NCI-H446 (cell line): ENCODE measurements around the gene VIM.

Source experiments
- DNase-seq, 2 experiments: peaks; one replicate each; lab custom pipeline; 2025; lab: John Stamatoyannopoulos, UW

Gene VIM

DNA sequence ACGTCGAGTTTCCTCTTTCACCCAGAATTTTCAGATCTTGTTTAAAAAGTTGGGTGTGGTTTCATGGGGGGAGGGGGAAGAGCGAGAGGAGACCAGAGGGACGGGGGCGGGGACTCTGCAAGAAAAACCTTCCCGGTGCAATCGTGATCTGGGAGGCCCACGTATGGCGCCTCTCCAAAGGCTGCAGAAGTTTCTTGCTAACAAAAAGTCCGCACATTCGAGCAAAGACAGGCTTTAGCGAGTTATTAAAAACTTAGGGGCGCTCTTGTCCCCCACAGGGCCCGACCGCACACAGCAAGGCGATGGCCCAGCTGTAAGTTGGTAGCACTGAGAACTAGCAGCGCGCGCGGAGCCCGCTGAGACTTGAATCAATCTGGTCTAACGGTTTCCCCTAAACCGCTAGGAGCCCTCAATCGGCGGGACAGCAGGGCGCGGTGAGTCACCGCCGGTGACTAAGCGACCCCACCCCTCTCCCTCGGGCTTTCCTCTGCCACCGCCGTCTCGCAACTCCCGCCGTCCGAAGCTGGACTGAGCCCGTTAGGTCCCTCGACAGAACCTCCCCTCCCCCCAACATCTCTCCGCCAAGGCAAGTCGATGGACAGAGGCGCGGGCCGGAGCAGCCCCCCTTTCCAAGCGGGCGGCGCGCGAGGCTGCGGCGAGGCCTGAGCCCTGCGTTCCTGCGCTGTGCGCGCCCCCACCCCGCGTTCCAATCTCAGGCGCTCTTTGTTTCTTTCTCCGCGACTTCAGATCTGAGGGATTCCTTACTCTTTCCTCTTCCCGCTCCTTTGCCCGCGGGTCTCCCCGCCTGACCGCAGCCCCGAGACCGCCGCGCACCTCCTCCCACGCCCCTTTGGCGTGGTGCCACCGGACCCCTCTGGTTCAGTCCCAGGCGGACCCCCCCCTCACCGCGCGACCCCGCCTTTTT is at the start of gene VIM:
TSS of gene VIM (plus strand) at position 151 of the 925 bp plus-strand sequence. CDS start 1,182 bp downstream, outside the sequence.
- peak in 1 of 2 experiments; percentile 70 for DNase-seq

DNA sequence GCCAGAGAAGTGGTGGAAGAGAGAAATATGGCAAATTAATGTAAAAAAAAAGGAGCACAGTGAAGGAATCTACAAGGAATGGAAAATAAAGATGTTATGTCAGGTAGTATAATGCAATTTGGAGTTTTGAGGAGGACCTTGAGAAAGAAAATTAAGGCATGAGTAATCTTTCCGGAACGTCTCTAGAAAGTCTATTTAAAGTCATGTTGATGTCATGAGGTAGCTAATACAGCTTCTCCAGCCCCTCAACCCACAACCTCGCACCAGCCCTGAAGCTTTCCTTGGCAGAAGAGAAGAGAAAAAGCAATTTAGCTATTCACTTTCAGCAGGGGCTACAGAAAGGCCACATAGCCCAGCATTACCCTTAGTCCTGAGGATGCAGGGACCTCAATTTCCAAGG is 49.0 kb upstream of the VIM start:
- DNase-seq = no peak

DNA sequence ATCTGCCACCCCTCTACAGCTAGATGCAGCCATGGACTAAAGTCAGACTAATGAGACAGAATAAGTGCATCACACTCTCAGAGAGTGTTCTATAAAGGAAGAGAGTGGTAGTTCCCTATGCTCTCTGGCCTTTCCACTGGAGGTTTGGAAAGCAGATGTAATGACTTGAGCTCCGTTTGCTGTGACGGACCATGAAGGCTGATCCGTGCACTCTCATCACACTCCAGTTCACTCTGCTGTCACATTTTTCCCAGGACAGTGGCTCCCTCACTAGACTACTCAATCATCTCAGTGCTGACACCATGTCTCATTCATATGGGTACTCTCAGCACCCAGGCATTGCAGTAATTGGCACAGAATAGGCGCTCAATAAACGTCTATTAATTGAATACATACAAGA is 46.9 kb upstream of the VIM start:
- no peak for DNase-seq

DNA sequence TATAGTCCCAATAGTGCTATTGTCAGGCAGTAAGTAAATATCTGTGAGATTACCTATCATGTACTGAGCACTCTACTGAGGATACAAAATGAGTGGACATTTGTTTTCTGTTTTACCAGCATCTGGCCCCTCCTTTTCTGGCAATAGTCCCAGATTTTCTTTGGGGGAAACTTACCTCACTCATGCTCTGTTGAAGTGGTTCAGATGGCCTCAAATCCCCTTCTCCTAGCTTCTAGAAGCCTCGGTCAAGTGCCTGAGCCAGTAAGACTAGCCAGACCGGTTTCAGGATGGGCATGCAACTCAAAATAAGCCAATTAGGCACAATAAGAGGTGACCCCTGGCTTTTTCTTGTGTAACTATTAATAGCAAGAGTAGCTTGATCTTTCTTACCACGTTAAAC is 46.3 kb upstream of the VIM start:
- peak in 1 of 2 experiments; percentile 1 for DNase-seq

DNA sequence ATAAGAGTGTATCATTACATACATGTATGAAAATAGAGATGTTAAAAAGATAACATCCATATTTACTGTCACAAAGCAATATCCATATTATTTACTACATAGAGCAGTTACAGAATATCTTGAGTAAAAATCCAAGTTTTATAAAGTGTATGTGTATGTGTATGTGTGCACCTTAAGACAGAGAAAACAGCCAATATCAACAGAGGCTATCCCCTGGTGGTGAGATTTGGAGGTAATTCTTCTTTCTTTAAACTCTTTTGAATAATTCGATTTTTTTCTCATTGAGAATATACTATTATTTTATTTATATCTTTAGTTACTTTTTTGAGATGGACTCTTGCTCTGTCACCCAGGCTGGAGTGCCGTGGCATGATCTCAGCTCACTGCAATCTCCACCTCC is 44.9 kb upstream of the VIM start:
- DNase-seq = no peak

DNA sequence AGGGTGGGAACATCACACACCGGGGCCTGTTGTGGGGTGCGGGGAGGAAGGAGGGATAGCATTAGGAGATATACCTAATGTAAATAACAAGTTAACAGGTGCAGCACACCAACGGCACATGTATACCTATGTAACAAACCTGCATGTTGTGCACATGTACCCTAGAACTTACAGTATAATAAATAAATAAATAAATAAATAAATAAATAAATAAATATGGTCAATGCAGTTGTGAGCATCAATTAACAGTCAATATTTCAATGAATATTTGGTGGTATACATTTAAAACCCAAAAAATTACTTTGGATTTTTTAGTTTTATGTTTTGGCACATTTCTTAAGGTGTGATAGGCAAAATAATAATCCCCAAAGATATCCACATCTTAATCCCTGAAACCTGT is 42.2 kb upstream of the VIM start:
- no peak for DNase-seq

DNA sequence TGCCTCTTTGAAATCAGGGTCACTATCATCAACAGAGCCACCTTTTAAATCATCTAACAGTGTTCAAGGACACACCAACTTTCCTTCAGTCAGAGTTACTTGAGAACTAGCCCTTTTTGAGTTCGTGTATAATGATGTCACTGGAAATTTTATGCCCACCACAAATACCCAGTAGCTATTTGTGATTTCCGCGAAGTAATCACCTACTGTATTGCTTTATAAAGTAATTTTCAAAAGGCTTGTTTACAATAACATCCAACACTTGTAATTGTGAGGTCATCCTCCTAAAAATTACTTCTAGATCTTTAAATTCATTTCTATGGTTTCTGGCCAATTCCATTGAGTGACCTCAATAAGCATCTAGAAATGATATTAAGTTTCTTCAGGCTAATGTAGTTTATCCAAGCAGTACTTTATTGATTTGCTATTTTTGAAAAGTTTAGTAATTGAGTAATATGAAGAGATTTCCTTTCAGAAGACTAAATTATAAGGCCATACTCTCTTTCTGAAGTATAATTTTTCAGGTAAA is 39.3 kb upstream of the VIM start:
- DNase-seq = no peak

DNA sequence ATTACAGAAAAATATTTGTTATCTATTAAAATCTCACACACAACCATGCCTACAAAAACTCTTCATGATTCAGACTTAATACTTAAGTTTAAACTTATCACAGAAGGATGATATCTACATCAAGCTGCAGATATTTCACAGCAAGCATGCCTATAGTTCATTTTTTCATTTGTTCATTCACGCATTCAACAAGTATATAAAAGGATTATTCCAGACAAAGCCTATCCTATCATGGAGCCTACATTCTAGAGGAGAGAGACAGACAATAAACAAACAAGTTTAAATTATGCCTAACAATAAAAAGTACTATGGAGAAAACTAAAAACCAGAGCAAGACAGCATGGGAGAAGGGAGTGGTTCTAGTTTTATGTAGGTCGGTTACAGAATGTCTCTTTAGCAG is 37.4 kb upstream of the VIM start:
- DNase-seq = no peak

DNA sequence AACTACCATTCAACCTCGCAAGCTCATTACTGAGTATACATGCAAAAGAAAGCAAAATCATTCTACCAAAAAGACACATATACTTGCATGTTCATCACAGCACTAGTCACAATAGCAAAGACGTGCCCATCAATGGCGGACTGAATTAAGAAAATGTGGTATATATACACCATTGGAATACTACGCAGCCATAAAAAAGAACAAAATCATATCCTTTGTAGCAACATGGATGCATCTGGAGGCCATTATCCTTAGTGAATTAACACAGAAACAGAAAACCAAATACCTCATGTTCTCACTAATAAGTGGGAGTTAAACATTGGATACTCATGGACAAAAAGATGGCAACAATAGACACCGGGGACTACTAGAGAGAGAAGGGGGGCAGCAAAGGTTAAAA is 33.0 kb upstream of the VIM start:
- DNase-seq = no peak

DNA sequence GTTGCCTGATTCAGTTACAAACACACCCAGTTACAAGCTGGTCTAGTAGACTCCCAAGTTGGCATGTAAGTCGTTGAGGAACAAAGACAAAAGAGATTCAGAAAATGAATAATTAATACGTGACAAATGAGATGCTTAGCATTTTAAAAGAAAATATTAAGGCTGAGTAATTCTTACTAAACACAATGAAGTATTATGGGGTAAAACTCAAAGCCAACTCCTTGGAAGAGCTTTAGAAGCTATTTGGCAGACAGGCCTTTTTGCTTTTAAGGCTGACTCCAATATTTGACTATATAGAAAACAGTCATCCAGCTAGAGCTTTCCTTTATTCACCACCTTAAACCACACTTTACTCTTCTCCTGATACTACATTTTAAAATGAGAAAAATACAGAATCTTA is 32.0 kb upstream of the VIM start:
- DNase-seq = no peak

DNA sequence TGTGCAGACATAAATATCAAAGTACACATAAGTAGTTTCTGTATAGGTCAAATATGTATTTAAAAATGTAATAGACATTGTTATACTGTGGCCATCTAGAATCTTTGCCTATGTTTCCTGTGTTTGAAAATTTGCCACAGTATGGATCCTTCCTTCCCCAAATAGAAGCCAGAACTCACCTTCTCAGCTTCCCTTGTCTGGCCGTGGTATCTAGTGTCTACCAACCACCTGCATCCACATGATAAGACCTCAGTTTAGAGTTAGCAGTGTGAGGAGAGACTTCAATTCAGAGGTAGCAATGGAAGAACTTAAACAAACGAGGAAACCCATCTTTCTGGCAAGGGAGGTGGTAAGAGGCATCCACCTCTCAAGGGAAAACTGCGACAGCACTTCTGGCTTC is 31.5 kb upstream of the VIM start:
- DNase-seq = no peak

DNA sequence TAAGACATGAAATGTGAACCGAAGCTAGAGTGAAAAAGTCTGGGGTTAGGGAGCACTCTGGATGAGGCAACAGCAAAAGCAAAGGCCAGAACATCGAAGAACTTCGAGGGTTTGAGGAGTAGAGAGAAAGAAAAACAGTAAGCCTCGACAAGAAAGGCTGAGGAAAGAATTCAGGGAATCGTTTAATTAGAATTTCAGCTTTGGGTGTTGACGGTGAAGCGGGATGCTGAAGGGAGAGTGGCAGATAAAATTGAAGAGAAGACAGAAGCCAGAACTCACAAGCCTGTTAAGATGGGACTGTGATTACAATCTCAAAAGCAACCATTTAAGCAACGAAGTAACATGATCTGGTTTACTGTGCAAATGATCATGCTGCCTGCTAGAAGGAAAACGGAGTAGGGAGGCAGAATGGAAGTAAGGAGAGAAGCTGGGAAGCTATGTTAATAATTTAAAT is 28.7 kb upstream of the VIM start:
- DNase-seq = no peak

DNA sequence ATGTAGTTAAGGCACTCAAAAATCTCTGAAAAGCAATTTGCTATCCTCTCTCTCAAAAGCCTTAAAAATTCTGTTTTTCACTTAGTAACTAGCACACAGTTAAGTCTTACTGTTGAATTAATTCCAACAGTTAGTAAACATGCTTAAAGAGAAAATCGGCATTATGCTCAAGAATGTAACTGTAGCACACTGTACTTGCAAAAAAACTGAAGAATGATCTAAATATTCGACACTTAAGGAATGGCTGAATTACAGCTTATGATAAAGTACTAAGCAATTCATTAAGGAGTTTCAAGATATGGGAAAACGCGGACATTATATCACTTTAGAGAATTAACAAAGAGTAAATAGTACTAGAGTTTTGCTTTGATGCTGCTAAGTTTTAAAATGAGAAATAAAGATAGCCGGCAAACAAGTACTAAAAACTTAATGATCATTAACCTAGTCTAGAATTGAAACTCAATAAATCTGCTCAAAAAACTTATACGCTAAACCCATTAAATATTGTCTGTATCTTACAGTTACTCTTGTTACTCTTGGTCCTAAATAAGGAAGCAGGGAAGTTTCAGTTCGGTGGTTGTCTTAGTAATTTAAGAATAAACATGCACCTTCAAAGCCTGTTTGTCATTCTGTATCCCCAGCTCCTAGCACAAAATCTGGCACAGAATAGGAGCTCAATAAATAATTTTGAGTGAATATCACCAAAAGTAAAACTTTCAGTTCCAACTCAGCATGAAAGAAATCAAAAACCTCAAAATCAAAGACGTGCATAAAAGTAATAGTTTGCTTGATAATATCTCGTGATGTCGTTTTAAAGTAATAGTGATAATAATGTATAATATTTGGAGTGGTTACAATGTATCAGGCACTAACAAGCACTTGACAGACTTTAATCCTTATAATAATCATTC is 27.8 kb upstream of the VIM start:
- DNase-seq = no peak

DNA sequence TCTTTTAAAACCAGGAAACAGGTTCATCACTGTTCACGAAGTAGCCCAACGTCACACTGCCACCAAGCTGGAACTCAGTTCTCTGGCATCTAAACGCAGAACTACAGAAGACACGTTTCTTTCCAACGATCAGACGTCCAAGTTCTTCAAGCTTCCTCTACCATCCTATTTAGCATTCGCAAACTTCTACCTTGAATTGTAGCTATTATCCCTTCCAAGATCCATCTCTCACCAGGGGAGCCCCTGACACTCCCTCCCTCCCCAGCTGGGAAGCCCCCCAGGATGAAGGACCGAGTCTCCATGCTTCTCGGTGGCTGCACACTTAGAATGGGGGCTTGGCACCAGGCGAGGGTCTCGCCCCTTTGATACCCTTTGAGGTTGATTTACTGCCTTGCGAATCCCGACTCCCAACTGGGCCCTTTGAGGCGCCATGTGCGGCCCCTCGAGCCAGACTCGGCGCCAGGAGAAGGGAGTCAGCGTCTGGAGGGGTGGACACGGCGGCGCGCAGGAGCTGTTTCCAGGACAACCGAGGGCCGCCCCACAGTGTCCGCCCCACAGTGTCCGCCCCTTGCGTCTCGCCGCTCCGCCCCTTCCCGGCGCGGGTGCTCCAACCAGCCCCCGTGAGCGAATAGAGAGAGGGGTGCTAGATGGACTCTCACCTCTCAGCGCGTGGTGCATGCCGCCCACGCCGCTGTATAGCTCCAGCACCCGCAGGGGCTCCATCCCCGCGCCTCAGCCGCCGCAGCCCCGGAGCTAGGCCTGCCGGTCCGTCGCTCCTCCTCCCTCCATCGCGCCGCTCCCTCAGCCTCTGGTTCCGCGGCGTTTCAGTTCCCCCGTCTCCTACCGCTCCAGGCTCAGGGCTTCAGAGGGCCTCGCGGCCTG is 26.9 kb upstream of the VIM start, which contains the start of gene TRDMT1:
TSS of gene TRDMT1 (minus strand) at position 761 of the 882 bp plus-strand sequence. CDS start at position 723, 38 bp downstream.
- peak; percentile 76 to 86 for DNase-seq

DNA sequence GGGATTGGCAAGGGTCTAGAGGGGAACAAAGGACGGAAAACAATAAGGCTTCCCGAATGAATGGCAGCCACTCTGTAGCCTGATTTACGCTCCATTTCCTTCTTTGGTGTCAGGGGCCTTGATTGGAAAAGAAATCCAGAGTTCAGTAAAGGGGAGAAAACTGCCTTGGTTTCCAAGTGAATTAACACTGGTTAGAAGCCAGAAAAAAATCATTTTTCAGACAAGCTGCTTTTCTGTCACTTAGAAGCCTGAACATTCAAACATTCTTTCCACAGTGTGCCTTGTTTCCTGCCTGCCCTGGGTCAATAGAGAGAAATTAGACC is 26.3 kb upstream of the VIM start:
- no peak for DNase-seq

DNA sequence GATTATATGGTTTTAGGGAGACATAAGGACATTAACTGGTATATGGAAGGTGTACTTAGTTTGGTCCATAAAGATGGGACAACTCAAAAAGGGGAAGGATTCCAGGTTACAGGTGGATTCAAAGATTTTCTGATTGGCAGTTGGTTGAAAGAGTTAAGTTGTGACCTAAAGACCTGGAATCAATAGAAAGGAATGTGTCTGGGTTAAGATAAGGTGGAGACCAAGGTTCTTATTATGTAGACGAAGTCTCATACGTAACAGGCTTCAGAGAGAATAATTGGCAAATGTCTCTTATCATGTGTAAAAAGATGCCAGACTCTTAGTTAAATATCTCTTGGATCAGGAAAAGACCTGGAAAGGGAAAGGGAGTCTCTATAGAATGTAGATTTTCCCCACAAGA is 25.5 kb upstream of the VIM start:
- no peak for DNase-seq

DNA sequence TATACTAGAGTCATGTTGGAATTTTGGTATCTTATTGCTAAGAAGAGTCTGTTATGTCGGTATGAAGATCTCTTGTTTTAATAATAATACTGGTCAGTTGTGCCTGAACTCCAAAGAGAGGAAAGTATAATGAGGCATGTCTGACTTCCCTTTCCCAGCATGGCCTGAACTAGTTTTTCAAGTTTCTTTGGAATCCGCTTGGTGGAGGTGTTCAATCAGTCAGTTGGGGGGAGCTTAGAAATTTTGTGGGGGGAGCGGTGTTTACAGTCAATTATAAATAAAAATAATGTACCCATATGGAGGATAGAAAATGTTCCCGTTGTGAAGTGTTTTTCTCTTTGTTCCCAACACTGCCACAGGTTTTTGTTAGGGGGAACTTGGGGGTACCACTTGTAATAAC is 25.0 kb upstream of the VIM start:
- DNase-seq = no peak

DNA sequence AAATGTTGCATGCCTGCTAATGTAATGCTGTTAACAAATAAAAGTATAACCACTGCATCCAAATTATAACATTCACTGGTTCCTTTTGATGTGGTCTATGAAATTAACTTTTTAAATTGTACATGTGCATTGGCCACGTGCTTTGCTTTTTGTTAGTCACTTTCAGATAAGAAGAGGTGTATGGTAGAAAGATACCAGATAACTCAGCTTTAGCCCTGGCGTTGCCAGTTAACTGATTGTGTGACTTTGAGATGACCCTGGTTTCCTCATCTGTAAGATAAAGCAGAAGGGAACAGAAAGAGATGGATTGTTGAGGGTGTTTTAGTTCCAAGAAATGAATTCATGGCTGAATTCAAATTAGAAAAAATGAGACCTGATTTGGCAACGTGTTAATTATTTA is 24.6 kb upstream of the VIM start:
- DNase-seq = no peak

DNA sequence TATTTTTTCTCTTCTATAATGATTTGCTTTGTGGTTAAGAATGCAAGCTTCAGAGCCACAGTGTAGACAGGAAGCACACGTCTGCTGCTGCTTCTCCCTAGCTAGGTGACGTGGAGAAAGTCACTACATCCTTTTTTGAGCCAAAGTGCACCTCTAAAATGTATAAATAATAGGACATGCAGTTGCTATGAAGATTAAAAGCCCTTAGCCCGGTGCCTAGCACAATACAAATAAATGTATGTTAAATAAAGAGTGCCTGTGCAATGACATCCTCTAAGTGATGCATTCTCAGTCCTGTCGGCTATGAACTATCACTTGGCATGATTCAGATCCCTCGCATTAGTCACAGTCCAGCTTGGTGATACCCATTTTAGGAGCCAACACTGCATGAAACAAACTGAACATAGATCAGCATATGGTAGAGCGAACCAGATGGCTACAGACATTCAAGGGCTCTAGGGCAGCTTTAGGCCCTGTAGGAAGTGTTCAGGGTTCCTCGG is 21.8 kb upstream of the VIM start:
- DNase-seq = no peak

DNA sequence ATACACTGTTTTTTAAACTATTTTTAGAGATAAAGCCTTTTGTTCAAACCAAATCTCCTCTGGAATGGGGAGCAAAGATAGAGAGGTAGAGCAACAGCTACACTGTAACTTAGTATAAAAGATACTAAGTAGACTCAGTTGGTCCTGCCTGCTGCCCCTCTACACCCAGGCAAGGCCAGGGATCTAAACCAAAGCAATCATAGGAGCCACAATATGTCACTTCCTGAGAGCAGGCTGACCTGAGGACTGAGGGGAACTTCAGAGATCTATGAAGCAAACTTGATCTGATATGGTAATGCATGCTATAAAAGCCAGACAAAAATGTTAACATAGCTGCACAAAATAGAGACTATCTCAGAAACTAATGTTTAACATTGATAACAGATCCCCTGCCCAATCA is 19.6 kb upstream of the VIM start:
- DNase-seq = no peak

DNA sequence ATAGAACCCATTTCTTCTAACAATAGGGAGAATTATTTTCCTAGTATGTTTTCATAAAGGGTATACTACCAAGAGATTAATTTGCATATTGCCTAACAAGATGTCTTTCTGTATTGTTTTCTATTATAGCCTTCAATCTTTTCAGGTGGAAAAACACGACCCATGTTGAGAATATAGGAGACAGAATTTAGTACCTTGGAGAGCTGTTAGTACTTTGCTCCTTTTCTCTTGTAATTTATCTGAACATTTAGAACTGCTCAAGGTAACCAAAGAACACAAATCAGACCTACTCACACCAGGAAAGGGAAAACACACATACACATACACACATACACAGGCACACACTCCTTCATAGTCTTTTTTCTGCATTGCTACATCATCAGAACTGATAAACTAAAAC is 18.7 kb upstream of the VIM start:
- DNase-seq = no peak
